ENCODE data around the gene PDCD4. TPM values are rescaled to one million over a fixed set of nuclear protein-coding genes. Genes with fewer than 3 reads are reported as not detected.

PDCD4 gene
- total and polyA plus RNA-seq, 10 of the 15 experiments (the other 5 are each of a cell fraction or from before 2014, with no cell fraction given): 101 to 372 (median 171) TPM

GRCh38 chr10:110827875-110828274 lies 43.9 kb upstream of the PDCD4 start:
- no peak overlapping the region for H3K4me2 ChIP-seq (ENCODE audit: control insufficient read depth, insufficient read depth)
- SMC1A ChIA-PET (ENCODE audit: uncharacterized antibody, unreplicated experiment): interaction anchor here (0.6 to 3.6 kb wide), 6 partner anchors 10 to 1495 kb away, joined by 3 to 21 read pairs (median 4); no protein-coding TSS in a partner anchor
- no peaks in the 10 kb centered on the region for H3K9me3 ChIP-seq (replicated peaks; ENCODE audit: control insufficient read depth, insufficient read depth, low read length)
- H2AFZ ChIP-seq (ENCODE audit: control insufficient read depth, low read depth, low read length): no peak overlapping the region
- 94% methylated on average over 8 of the region's 8 CpGs for WGBS (ENCODE audit: insufficient coverage, insufficient replicate concordance, low lambda C conversion rate, missing lambda C conversion rate)
- POLR2A ChIA-PET: interaction anchor here (0.9 to 1.2 kb wide), 3 partner anchors 9 to 15 kb away, joined by 3 to 5 read pairs (median 3); no protein-coding TSS in a partner anchor
- intact Hi-C loops (cut with micrococcal nuclease; ENCODE audit: unreplicated experiment) (no loop called here), in situ Hi-C loops (cut with MboI) (no loop called here)
- no TSS peak for BruUV-seq (replicated peaks)
- ATAC-seq: no peak
- H3K36me3 ChIP-seq (ENCODE audit: control insufficient read depth in 2 of 2, insufficient read depth in 2 of 2, low read length in 1 of 2): no peaks in the 10 kb centered on the region
- no peak overlapping the region for H3K9ac ChIP-seq (ENCODE audit: control insufficient read depth, insufficient read depth, low read length)
- RAD21 ChIA-PET (ENCODE audit: unreplicated experiment): interaction anchor here (0.6 to 1.0 kb wide), 4 partner anchors 14 to 44 kb away, joined by 3 to 7 read pairs (median 3); partner anchors contain the start of gene PDCD4
- H3K4me3 ChIP-seq: no peak overlapping the region
- no peak for FAIRE-seq
- CTCF ChIA-PET: interaction anchor here (1.0 to 1.4 kb wide), 4 partner anchors 9 to 25 kb away, joined by 3 to 6 read pairs (median 4); no protein-coding TSS in a partner anchor
- no peaks in the 10 kb centered on the region for H4K20me1 ChIP-seq (ENCODE audit: control insufficient read depth, insufficient read depth)
- H3K27ac ChIP-seq (ENCODE audit: control insufficient read depth, insufficient read depth): no peak overlapping the region
- peaks cover 3% of the 10 kb centered on the region; the same call in 1 of the 2 replicates for H3K4me1 ChIP-seq (ENCODE audit: control insufficient read depth, insufficient read depth, low read length)
- DNase-seq (ENCODE audit: low read depth, low spot score): no peak
- no peaks in the 10 kb centered on the region for H3K79me2 ChIP-seq (ENCODE audit: control insufficient read depth, insufficient read depth, low read length)
- TF ChIP-seq E4F1 (IDR thresholded peaks at IDR 0.05; ENCODE audit: borderline replicate concordance, partially characterized antibody): no peak
- no peak for TF ChIP-seq WRNIP1 (IDR thresholded peaks at IDR 0.05; ENCODE audit: borderline replicate concordance, low read depth, low read length)
- no peak for TF ChIP-seq E2F8 (IDR thresholded peaks at IDR 0.05; ENCODE audit: low read depth, partially characterized antibody)
- no peak for TF ChIP-seq MEF2A (IDR thresholded peaks at IDR 0.05; ENCODE audit: insufficient read depth, low read depth, low read length)
- no peak for TF ChIP-seq CBFB (IDR thresholded peaks at IDR 0.05; ENCODE audit: low read depth)
- TF ChIP-seq KAT2A (conservative IDR thresholded peaks at IDR 0.05; ENCODE audit: control insufficient read depth, low read depth, low read length): no peak
- no peak for TF ChIP-seq REST (IDR thresholded peaks at IDR 0.05; ENCODE audit: low read depth, low read length)
- no peak for TF ChIP-seq ESRRA (IDR thresholded peaks at IDR 0.05; ENCODE audit: low read length)
- no peak for TF ChIP-seq ZSCAN29 (IDR thresholded peaks at IDR 0.05)
- no peak for TF ChIP-seq IRF5 (IDR thresholded peaks at IDR 0.05; ENCODE audit: borderline replicate concordance)
- TF ChIP-seq CREB1 (IDR thresholded peaks at IDR 0.05; ENCODE audit: low read depth): no peak
- TF ChIP-seq RAD21 (IDR thresholded peaks at IDR 0.05; ENCODE audit: insufficient read depth, low read depth, low read length): no peak
- no peaks in the 10 kb centered on the region for H3K27me3 ChIP-seq (replicated peaks in 1 of 2; ENCODE audit: control insufficient read depth in 2 of 2, insufficient read depth in 2 of 2, low read length in 1 of 2)

All from GM12878 (cell line).